Middle frontal gyrus (tissue), 1 donor: Measurements from ENCODE around the gene PCNT.
"Not testable (repeated sequence)": the region's sequence is repeated elsewhere in the genome, so short reads cannot be mapped to it uniquely, and the experiment has no call there.

Experiments used
- DNase-seq: peaks from one replicate; pipeline ENCODE4 v3.0.0-alpha.2; 2015; ENCODE audit warnings: low spot score; ENCODE audit errors: extremely low spot score

The PCNT gene

GRCh38 chr21:46361176-46361575 lies 37.2 kb downstream of the PCNT start:
- no peak for DNase-seq

GRCh38 chr21:46361935-46362334 lies 38.0 kb downstream of the PCNT start:
- DNase-seq = no peak

GRCh38 chr21:46362946-46363345 lies 39.0 kb downstream of the PCNT start:
- no peak for DNase-seq

- no peak for DNase-seq
Observed at GRCh38 chr21:46363698-46364097, 39.7 kb downstream of the PCNT start.

- DNase-seq = no peak
Observed at GRCh38 chr21:46366091-46366490, 42.1 kb downstream of the PCNT start.

GRCh38 chr21:46366561-46366960 lies 42.6 kb downstream of the PCNT start:
- no peak for DNase-seq

GRCh38 chr21:46366966-46367365 lies 43.0 kb downstream of the PCNT start:
- no peak for DNase-seq

GRCh38 chr21:46368533-46369285 lies 44.8 kb downstream of the PCNT start:
- DNase-seq = no peak

- DNase-seq = no peak
Observed at GRCh38 chr21:46369520-46370235, 45.7 kb downstream of the PCNT start.

GRCh38 chr21:46371204-46372013 lies 47.5 kb downstream of the PCNT start:
- DNase-seq = no peak

GRCh38 chr21:46372014-46372485 lies 48.1 kb downstream of the PCNT start:
- no peak for DNase-seq

- DNase-seq = not testable (repeated sequence)
Observed at GRCh38 chr21:46372947-46373346, 49.0 kb downstream of the PCNT start.

- DNase-seq = no peak
Observed at GRCh38 chr21:46374761-46375389, 50.9 kb downstream of the PCNT start.

GRCh38 chr21:46375560-46376230 lies 51.7 kb downstream of the PCNT start:
- no peak for DNase-seq

GRCh38 chr21:46376231-46376628 lies 52.3 kb downstream of the PCNT start:
- DNase-seq = no peak

- no peak for DNase-seq
Observed at GRCh38 chr21:46376856-46377453, 53.0 kb downstream of the PCNT start.

- DNase-seq = no peak
Observed at GRCh38 chr21:46377789-46378188, 53.8 kb downstream of the PCNT start.

- no peak for DNase-seq
Observed at GRCh38 chr21:46379105-46379504, 55.1 kb downstream of the PCNT start.

GRCh38 chr21:46379691-46380090 lies 55.7 kb downstream of the PCNT start:
- DNase-seq = no peak

- no peak for DNase-seq
Observed at GRCh38 chr21:46381541-46381940, 57.6 kb downstream of the PCNT start.
